GM18951 (cell line): ENCODE results near the gene RAB18.

Experiments
- POLR2A ChIP-seq: IDR thresholded peaks from 4 replicates; pipeline ENCODE4 v1.6.1; 2011; ENCODE audit warnings: mild to moderate bottlenecking; ENCODE audit not compliant: insufficient read length, insufficient read depth; ENCODE audit errors: extremely low read depth
- in situ Hi-C: fragments of 300-500 bp; cut with MboI; formaldehyde crosslinking; loops from one replicate; pipeline ENCODE4 v1.12.0; 2022; ENCODE audit warnings: low sequenced_read_pairs, mixed read lengths, inconsistent platforms; ENCODE audit not compliant: unreplicated experiment

RAB18 gene

DNA sequence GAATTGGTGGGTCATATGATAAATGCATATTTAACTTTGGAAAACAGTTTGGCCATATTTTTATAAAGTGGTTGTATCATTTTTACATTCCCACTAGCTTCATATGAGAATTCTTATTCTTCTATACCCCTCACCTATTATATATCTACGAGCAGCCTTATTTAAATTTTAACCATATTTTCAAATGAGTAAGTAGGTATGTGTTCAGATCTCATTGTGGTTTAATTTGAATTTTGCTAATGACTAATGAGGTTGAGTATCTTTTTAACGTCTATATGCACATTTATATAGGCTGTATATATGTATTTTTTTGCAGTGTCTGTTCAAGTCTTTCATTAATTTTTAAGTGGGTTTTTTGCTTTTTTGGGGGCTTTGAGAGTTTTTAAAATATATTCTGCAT, 14.2 kb downstream of the RAB18 start:
- in situ Hi-C loops: no loop called here
- TF ChIP-seq POLR2A: no peak

DNA sequence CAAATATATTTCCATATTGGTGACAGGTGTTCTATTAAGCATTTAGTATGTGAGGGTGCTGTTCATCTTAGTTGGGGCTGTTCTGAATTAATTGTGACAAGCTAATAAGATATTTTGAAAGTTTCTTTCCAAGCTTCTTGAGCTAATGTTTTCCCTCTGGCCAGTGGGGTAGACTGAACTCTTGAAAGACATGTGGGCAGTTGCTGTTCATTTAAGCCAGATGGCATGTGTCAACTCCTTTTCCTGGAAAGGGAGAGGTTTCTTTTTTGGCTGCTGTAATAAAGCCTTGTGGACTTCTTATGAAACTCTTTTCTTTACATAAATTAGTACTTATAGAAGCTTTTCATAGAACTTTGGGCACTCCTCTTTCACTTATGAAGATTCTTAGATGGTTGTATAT, 21.7 kb downstream of the RAB18 start:
- no peak for TF ChIP-seq POLR2A
- in situ Hi-C loops: no loop called here

- in situ Hi-C loops: no loop called here
- no peak for TF ChIP-seq POLR2A
Measured at GRCh38 chr10:27526242-27526641, 22.1 kb downstream of the RAB18 start.

DNA sequence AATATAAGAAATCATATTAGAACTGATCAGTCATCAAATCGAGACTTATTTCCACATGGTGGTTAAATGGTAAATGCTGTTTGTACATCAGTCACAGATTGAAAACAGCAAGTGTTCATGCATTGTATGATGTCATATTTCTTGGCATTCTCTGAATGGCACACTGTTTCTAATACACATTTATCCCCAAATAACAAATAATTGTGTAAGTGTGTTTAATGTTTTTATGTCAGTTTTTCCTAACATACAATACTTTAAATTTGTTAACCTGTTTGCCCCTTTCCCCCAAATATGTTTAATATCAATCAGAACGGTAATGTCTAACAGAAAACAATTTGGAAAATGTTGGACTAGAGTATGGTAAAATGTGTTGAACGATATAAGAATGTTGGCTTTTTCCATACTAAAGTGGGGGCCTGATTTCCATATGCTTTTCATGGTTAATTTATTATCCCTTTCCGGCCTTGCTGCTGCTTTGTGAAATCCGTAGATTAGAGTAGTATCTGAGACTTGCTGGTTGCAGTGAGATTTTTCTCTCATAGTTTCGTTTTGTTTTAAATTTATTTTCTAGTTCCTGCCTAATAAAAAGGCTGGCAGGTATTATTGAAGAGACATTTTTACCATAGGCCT, 23.7 kb downstream of the RAB18 start:
- TF ChIP-seq POLR2A: no peak
- in situ Hi-C loops: no loop called here

DNA sequence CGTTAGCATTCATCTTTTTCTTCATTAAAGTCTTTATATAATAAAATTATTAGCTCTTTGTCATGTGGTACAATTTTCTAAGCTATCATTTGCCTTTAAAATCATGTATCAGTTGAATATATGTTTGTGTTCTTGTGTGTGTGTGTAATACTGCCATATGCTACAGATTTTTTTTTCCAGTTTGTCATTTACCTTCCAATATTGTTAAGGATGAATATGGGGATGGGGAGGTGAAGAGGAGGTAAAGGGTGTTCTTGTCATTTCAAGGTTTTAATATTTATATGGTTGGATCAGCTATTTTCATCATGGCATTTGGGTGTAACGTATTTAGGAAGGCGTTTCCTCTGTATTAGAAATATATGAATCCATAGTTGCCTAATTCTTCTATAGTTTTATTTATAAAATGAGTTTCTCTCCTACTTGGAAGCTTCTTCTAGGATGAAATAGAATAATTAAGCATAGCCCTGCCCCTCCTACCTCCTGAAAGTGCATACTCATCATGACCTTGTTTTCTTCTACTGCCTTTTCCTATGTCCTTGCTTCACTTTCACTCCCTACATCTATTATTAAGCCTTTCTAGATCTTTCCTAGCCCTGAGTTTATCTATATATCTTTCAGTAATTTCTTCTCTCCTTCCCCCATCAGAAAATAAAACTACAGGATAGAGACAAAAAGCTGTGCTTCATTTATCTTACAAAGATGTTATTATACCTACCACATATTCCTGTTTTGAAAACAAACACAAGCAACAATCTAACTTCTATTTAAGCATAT, 25.1 kb downstream of the RAB18 start:
- in situ Hi-C loops: no loop called here
- no peak for TF ChIP-seq POLR2A

- TF ChIP-seq POLR2A: no peak
- in situ Hi-C loops: no loop called here
Measured at GRCh38 chr10:27530477-27530876, 26.4 kb downstream of the RAB18 start.

GRCh38 chr10:27531336-27531847, 27.3 kb downstream of the RAB18 start:
- in situ Hi-C loops: no loop called here
- no peak for TF ChIP-seq POLR2A

GRCh38 chr10:27534161-27534700, 30.1 kb downstream of the RAB18 start:
- in situ Hi-C loops: no loop called here
- no peak for TF ChIP-seq POLR2A

DNA sequence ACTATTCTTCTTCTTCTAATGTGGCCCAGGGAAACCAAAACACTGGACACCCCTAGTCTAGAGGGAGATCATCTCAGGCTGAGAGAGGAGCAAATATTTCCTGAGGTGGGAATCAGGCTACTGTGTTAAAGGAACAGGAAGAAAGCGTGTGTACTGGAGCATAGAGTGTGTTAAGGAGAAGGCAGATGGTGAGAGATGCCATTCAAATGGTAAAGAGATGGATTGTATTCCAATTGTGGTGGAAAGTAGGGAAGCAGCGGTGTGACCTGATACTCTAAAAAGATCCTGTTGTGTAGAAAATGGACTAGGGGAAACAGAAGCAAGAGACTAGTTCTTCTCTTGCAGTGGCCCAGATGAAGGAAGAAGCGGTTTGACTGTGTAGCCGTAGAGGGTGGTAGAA, 31.2 kb downstream of the RAB18 start:
- in situ Hi-C loops: no loop called here
- no peak for TF ChIP-seq POLR2A

GRCh38 chr10:27536437-27536836, 32.3 kb downstream of the RAB18 start:
- in situ Hi-C loops: no loop called here
- TF ChIP-seq POLR2A: no peak

DNA sequence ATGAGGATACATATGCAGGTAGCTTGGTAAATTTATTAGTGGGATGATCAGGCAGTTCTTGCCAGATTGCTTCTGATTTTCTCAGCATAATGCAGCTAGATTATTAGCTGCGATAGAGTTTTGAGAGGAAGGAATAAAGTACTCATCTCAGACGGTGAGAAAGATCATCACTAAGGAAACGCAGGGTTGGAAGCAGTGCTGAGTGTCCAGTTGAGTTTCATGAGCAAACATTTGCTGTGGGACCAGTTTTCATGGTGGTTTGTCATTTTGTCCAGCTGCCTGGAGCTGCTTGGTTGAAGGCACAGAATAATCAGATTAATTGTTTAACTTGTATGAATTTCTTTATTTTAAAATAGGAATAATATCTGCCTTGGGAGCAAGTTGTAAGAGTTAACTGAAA, 33.1 kb downstream of the RAB18 start:
- in situ Hi-C loops: no loop called here

DNA sequence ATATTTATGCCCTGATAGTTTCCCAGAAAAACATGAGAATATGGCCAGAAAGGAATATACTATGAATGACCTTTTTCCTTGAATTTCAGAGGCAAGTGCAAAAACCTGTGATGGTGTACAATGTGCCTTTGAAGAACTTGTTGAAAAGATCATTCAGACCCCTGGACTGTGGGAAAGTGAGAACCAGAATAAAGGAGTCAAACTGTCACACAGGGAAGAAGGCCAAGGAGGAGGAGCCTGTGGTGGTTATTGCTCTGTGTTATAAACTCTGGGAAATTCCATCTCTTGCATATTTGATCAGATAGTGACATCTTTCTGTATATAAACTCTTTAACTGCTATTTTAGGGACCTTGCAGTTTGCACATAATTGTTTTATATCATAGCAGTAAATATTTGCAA, 33.7 kb downstream of the RAB18 start:
- in situ Hi-C loops: no loop called here
- no peak for TF ChIP-seq POLR2A

More for the DNA sequence above, 33.1 kb downstream of the RAB18 start:
- no peak for TF ChIP-seq POLR2A

- in situ Hi-C loops: no loop called here
- no peak for TF ChIP-seq POLR2A
Measured at GRCh38 chr10:27540672-27541071, 36.6 kb downstream of the RAB18 start.

GRCh38 chr10:27541796-27542729, 38.0 kb downstream of the RAB18 start:
- in situ Hi-C loops: no loop called here
- no peak for TF ChIP-seq POLR2A
